HG03521 (cell line): ENCODE data around the gene CPNE6.
A peak's percentile ranks its signal among the peaks of the same experiment; 100 is the strongest.

Source experiments
- ATAC-seq: cut with Tn5 transposase; IDR thresholded peaks from one replicate; pipeline ENCODE4 v1.9.1; 2021; ENCODE audit warnings: mild to moderate bottlenecking, moderate library complexity; ENCODE audit not compliant: unreplicated experiment

Gene CPNE6

DNA sequence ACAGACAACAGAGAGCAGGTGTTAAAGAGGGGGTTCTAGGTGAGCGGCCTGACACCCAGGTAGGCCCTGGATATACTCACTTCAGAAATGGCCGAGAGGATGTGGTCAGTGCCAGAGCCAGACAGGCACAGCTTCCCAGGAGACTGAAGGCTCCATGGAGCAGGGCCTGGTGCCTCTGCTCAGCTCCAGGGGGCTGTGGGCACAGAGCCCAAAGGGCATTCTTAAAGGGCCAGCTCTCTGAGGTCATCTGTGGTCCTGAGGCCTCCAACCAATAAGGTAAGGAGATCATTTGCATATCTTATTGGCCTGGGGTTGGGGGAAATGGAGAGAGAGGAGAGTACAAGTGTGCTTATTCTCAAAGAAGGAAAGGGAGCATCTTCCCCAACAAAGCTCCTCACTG is 13.1 kb downstream of the CPNE6 start:
- ATAC-seq = no peak

GRCh38 chr14:24085215-24085614 is 13.9 kb downstream of the CPNE6 start:
- no peak for ATAC-seq

- ATAC-seq = no peak
These were observed 15.0 kb downstream of the CPNE6 start for GRCh38 chr14:24086193-24086955.

DNA sequence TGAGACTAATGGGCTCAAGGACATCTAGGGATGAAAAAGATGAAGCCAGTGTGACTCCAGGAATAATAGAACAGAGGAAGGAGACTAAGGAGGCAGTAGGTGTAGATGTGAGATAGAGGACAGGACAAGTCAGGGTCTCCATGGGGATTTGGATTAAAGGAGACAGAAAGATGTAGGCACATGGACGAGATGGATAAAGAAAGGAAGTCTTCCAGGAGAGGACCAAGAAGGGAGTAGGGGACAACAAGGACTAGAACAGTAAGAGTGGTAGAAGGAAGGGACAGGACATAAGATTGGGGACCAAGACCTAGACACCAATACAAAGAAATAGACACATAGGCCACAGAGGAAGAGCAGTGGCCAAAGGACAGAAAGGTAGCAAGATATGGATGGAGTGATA is 15.6 kb downstream of the CPNE6 start:
- ATAC-seq = no peak

DNA sequence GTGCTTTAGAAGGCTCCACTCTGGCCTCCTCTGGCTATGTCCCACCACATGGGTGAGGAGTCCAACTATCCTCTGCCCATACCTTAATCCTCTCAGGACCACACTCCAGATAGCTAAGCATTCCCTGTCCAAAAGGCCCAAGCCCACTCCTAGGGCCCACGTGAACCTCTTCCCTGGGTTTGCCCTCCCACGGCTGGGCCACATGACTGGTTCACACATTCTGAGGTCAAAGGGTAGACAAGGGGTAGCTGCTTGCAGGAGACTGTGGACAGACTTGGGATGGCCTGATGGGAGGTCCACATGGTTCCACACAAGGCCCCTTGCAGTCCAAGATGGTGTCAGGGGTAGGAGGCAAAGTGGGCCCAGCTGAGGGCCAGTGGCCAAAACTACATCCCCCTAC is 16.7 kb downstream of the CPNE6 start:
- no peak for ATAC-seq

- ATAC-seq = no peak
These were observed 18.5 kb downstream of the CPNE6 start for GRCh38 chr14:24089890-24090289.

DNA sequence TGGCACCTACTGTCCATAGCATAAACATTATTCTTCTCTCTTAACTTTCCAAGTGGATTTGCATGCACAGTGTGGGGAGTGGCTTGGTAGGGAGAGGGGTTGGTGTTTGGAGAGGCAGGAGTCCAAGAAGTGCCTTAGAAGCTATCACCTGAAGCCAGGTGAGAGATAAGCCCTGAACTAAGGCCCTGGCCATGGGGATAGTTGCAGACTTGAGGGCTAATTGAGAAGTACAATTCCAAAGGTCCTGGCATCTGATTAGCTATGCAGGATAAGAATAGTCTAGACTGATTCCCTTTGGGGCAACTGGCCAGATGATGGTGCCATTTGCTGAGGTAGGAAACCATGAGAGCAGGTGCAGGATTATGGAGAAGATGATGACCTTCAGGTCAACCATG is 20.7 kb downstream of the CPNE6 start:
- ATAC-seq = no peak

DNA sequence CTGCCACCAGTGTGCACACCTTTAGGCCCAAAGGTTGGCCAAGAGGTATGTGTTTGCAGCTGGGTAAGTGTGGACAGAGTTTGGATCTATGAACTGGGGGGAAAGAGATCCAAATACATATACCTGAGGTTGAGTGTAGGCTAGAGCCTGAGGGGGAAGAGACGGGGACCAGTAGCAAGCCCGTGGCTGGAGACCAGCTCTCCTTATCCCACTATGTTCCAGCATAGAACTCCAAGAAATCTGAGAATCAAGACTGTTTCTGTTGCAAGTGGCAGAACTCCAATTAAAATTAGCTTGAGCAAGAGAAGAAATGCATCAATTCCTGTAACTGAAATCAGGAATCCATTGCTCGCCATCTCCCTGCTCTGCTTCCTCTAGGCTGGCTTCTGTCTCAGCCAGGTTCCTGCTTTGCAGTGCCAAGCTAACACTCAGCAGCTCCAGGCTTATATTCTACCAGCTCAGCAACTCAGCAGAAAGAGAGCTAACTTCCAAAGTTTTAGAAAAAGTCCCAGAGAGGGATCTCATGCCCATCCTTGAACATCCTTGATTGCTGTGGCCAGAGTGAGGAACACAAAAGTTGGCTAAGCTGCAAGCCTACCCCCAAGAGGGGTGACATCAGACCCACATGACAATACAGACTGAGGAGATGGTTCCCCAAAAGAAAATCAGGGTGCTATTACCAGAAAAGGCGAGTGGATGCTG is 21.3 kb downstream of the CPNE6 start:
- ATAC-seq = no peak

- ATAC-seq = no peak
These were observed 22.0 kb downstream of the CPNE6 start for GRCh38 chr14:24093207-24093900.

DNA sequence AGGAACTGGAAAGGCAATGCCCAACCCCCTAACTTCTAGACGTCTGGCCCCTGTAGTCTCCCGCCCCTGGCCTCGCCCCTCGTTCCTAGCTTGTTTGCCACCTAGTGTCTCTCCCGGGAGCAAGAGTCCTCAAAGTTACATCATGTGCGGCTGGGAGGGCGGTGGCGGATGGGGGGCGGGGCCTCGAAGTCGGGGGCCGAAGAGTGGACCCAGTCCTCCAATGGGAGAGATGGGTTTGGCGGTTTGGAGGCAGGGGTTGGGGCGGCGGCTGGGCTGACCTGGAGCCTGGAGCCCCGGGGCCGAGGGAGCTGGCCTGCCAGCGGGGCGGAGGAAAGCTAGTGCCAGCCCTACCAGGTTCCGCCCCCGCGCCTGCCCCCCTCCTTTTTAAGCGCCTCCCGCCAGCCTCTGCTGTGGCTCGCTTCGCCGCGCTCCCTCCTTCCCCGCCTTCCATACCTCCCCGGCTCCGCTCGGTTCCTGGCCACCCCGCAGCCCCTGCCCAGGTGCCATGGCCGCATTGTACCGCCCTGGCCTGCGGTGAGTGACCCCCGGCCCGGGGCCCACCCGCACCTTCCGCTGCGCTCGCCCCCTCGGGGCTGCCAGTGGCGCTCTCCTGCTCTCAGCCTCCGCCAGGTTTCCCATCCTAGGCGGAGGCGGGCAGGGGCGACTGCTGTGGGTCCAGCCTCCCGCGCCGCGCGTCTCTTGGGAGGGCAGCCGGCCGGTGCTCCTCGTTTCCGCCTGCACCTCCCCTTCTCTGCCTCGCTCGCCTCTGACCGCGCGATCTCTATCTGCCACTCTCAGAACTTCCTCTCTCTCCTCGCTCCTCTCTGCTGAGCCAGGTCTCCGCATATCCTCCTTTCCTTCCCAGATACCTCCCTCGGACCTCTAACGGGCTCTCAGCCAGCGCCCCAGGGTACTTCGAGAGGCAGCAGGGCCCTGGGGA is 22.8 kb downstream of the CPNE6 start, which contains the start of gene PCK2:
PCK2 (plus strand) TSS at position 411 of the 940 bp plus-strand sequence; CDS start at position 506, 95 bp downstream.
- peak; percentile 45 for ATAC-seq

DNA sequence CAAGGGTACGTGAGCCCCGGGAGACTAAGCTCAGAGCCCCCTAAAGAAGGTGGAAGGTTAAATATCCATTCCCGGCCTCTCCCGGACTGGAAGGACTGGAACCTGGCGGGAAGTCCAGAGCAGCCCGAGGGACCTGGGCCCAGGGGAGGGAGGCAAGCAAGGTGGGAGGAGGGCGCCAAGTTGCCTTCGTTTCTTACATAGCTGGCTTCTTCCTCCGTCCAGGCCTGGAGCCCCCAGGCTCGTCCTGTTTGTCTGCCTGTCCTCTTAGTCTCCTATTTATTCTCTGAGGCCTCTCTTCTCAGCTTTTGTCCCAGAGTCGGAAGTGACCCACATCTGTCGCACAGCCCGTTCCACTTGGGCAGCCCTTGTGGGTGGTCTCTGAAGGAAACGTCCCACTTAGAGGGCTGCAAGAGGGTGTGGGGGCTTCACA is 23.5 kb downstream of the CPNE6 start:
- ATAC-seq = no peak

- peak; percentile 50 for ATAC-seq
These were observed 24.1 kb downstream of the CPNE6 start for GRCh38 chr14:24095271-24096068.

GRCh38 chr14:24096545-24097181 is 25.3 kb downstream of the CPNE6 start:
- no peak for ATAC-seq

- ATAC-seq = no peak
These were observed 27.0 kb downstream of the CPNE6 start for GRCh38 chr14:24098229-24098926.

DNA sequence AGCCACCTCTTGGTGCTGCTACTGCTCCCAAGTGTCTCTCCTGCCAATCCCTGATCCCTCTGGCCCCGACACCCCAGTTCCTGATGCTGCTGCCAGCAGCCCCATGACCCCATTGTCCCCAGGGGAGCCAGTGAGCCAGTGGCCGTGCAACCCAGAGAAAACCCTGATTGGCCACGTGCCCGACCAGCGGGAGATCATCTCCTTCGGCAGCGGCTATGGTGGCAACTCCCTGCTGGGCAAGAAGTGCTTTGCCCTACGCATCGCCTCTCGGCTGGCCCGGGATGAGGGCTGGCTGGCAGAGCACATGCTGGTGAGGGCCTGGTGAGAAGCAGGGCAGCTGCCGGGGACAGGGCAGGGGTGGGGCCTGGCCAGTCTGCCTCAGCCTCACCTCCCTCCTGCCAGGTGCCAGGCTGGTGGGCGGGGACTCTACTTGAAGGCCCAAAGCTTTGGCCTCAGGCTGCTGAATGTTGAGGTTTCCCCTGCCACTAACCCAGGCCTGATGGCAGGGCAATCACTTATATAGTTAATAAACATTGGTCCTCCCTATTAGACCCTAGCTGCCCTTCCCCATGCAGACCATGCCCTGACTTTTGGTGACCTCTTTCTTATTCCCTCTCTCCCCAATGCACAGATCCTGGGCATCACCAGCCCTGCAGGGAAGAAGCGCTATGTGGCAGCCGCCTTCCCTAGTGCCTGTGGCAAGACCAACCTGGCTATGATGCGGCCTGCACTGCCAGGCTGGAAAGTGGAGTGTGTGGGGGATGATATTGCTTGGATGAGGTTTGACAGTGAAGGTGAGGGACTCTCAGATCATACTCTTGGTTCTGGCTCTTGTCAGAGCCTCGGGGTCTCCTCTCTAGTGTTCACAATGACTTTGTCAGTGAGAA is 27.8 kb downstream of the CPNE6 start:
- no peak for ATAC-seq

DNA sequence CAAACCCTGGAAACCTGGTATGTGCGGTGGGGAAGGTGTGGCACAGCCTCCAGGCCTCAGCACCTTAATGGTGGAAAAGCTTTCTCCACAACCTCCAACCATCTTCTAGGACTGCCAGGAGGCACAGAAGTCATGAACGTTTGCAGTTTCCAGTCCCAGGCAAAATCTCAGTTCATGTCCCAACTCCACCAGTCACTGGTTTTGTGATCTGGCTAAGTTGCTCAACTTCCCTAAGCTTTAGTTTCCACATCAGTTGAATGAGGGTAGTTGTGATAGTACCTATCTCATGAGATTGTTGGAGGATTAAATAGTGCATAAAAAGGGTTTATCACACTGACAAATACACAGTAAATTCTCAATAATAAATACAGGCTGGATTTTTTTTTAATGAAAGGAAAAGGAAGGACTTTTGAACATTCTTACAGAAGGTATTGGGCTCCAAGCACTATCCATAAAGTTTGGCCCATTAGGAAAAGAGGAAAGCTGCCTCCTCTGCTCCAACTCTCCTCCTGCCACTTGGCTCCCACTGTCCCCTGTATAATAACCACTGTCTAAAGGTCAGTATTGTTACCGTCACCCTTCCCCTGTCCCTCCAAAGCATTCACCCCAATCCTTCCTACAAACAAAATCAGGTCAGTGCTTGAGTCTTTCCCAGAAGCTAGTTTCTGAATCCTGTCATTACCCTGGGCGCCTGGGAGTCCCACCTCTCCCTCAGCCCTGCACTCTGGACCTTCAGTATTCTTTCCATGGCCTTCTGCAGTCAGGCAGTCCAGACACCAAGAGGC is 29.0 kb downstream of the CPNE6 start:
- no peak for ATAC-seq

DNA sequence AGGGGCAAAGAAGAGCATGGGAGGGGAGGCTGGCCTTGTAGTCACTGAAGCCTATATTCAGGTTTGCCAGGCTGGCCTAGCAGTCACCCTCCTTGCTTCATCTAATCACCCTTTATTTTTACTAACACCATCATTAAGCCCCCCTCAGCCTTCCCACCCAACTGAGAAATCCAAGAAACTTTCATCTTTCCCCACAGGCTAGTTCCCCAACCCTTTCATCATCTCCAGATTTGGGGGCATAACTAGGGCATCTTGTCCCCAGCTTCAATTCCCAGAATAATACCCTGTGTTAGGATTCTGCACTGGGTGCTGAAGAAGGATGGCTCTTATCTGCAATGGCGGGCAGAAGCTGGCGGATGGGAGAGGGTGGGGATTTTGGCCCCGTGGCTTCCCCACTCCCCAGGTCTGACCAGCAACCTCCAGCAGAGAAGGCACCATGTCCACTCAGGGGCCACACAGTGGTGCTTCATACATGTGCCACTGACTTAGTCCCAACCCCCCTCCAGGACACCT is 29.7 kb downstream of the CPNE6 start:
- ATAC-seq = no peak
